HepG2 (cell line): ENCODE data around the gene PRKAG1. TPM values are rescaled to one million over a fixed set of nuclear protein-coding genes. Genes with fewer than 3 reads are reported as not detected.

ENCODE experiments used
- ATF1 ChIP-seq: IDR thresholded peaks from 2 replicates; pipeline ENCODE4 v1.6.1; 2016; ENCODE audit warnings: mild to moderate bottlenecking, control low read depth
- BCL6 ChIP-seq: IDR thresholded peaks from 2 replicates; pipeline ENCODE4 v1.6.1; 2016; ENCODE audit warnings: missing genetic modification reagents, missing compliant biosample characterization
- CBX2 ChIP-seq, 2 experiments: fragments of 200-600 bp in 1 of 2; sonication (generic); formaldehyde crosslinking in 1 of 2; IDR thresholded peaks; 2 replicates each; pipeline versions ENCODE4 v1.7.0 to v1.8.1; 2018 to 2022; ENCODE audit warnings: low read depth in 2 of 2, low read length in 1 of 2, mild to moderate bottlenecking in 1 of 2, missing genetic modification reagents in 1 of 2
- CCDC6 ChIP-seq: sonication (generic); formaldehyde crosslinking; IDR thresholded peaks from 2 replicates; pipeline ENCODE4 v1.8.1; 2022; ENCODE audit warnings: mild to moderate bottlenecking, missing genetic modification reagents, moderate library complexity
- CEBPG ChIP-seq: IDR thresholded peaks from 2 replicates; pipeline ENCODE4 v1.6.1; 2016
- ERF ChIP-seq: IDR thresholded peaks from 2 replicates; pipeline ENCODE4 v1.6.1; 2018; ENCODE audit warnings: missing biosample characterization, missing genetic modification reagents
- ETV5 ChIP-seq: IDR thresholded peaks from 2 replicates; pipeline ENCODE4 v1.6.1; 2018; ENCODE audit warnings: missing biosample characterization, missing genetic modification reagents, inconsistent platforms, borderline replicate concordance
- FOXA3 ChIP-seq: IDR thresholded peaks from 2 replicates; pipeline ENCODE4 v1.6.1; 2016; ENCODE audit warnings: missing genetic modification reagents, missing compliant biosample characterization
- HIVEP1 ChIP-seq: sonication (generic); formaldehyde crosslinking; IDR thresholded peaks from 2 replicates; pipeline ENCODE4 v1.4.0; 2020; ENCODE audit warnings: mild to moderate bottlenecking, missing genetic modification reagents
- HNF1B ChIP-seq: sonication (generic); formaldehyde crosslinking; IDR thresholded peaks from 2 replicates; pipeline ENCODE4 v1.5.1; 2020; ENCODE audit warnings: mild to moderate bottlenecking, moderate library complexity, missing genetic modification reagents
- JUND ChIP-seq: sonication (generic); formaldehyde crosslinking; IDR thresholded peaks from 2 replicates; pipeline ENCODE4 v1.8.0; 2022; ENCODE audit warnings: mild to moderate bottlenecking, missing genetic modification reagents
- POLR2AphosphoS5 ChIP-seq: IDR thresholded peaks from 2 replicates; pipeline ENCODE4 v1.6.1; 2012; ENCODE audit warnings: low read depth, low read length
- PRPF4 ChIP-seq: fragments of 200-400 bp; formaldehyde crosslinking; IDR thresholded peaks from 2 replicates; pipeline ENCODE4 v1.6.1; 2016; ENCODE audit warnings: low read length, low read depth; ENCODE audit not compliant: poor library complexity, severe bottlenecking
- SNAI1 ChIP-seq: sonication (generic); formaldehyde crosslinking; IDR thresholded peaks from 2 replicates; pipeline ENCODE4 v1.5.0; 2020; ENCODE audit warnings: mild to moderate bottlenecking, missing genetic modification reagents, borderline replicate concordance
- TFDP1 ChIP-seq: IDR thresholded peaks from 2 replicates; pipeline ENCODE4 v1.6.1; 2016; ENCODE audit warnings: missing compliant biosample characterization, missing genetic modification reagents, borderline replicate concordance
- ZBTB34 ChIP-seq: sonication (generic); formaldehyde crosslinking; IDR thresholded peaks from 2 replicates; pipeline ENCODE4 v1.8.0; 2022; ENCODE audit warnings: mild to moderate bottlenecking, missing genetic modification reagents
- ZGPAT ChIP-seq: IDR thresholded peaks from 2 replicates; pipeline ENCODE4 v1.6.1; 2016; ENCODE audit warnings: mild to moderate bottlenecking
- ZNF17 ChIP-seq: sonication (generic); formaldehyde crosslinking; IDR thresholded peaks from 2 replicates; pipeline ENCODE4 v1.5.0; 2020; ENCODE audit warnings: mild to moderate bottlenecking, missing genetic modification reagents
- ZNF18 ChIP-seq: sonication (generic); formaldehyde crosslinking; IDR thresholded peaks from 2 replicates; pipeline ENCODE4 v1.8.0; 2022; ENCODE audit warnings: mild to moderate bottlenecking, missing genetic modification reagents; ENCODE audit not compliant: insufficient replicate concordance
- ZNF691 ChIP-seq: sonication (generic); formaldehyde crosslinking; IDR thresholded peaks from 2 replicates; pipeline ENCODE4 v1.4.0; 2020; ENCODE audit warnings: missing genetic modification reagents, low read depth, mild to moderate bottlenecking, borderline replicate concordance
- polyA plus RNA-seq, 8 experiments: library from polyadenylated mRNA; depleted of rRNA in 3 of 8; stranded (reverse) in 7 of 8; unstranded in 1 of 8; fragments of >200 nt; fragmentation: Illumina TruSeq in 4 of 8; extraction: Trizol in 4 of 8; gene quantifications; 2 replicates each; pipeline versions ENCODE4 v1.2.1 to v1.2.3, GENCODE V29; 2011 to 2016; ENCODE audit warnings: low read depth in 4 of 8, missing spikeins in 1 of 8, mixed read lengths in 1 of 8; ENCODE audit not compliant: insufficient read depth in 1 of 8
- total RNA-seq, 5 experiments: library from RNA; depleted of rRNA; stranded (reverse); fragments of >200 nt; fragmentation: Illumina TruSeq; extraction: Trizol; gene quantifications; 2 replicates each; pipeline ENCODE4 v1.2.3, GENCODE V29; 2016; ENCODE audit warnings: low read depth in 1 of 5

PRKAG1 gene
- total and polyA plus RNA-seq, 2 of the 13 experiments (the other 11 are each of a cell fraction or from before 2014, with no cell fraction given), result 26.1 to 32.8 TPM

GRCh38 chr12:49018261-49019119 lies at the start of gene PRKAG1 (continued):
- TF ChIP-seq ZNF691 (CRISPR knock-in tag) (peak; percentile 27; the same call in 1 of the 2 replicates), FOXA3 (CRISPR knock-in tag) (peak; percentile 44; the same call in 1 of the 2 replicates), BCL6 (CRISPR knock-in tag) (peak; percentile 50; the same call in 1 of the 2 replicates), HNF1B (peak; percentile 92), CBX2 (IDR thresholded peaks at IDR 0.05; ENCODE audit: low read depth, low read length) (no peak), CBX2 (CRISPR knock-in tag; IDR thresholded peaks at IDR 0.05; ENCODE audit: low read depth) (no peak), ZNF18 (CRISPR knock-in tag) (peak; percentile 7), HIVEP1 (CRISPR knock-in tag) (peak; percentile 62; the same call in 1 of the 2 replicates), JUND (CRISPR knock-in tag) (no peak), TFDP1 (CRISPR knock-in tag) (peak; percentile 47; the same call in 1 of the 2 replicates), ERF (peak; percentile 78), SNAI1 (peak; percentile 94; the same call in 1 of the 2 replicates), CCDC6 (CRISPR knock-in tag) (peak; percentile 32; the same call in 1 of the 2 replicates), ZNF17 (CRISPR knock-in tag) (no peak), ETV5 (peak; percentile 94), ZBTB34 (CRISPR knock-in tag) (no peak), ZGPAT (CRISPR knock-in tag) (peak; percentile 95), PRPF4 (no peak), CEBPG (0 out of 2 replicates have a peak, but pooled peaks have one; percentile 35), POLR2AphosphoS5 (peak; percentile 90; the same call in 1 of the 2 replicates), ATF1 (peak; percentile 90)
